BJ (cell line): ENCODE results near the gene CSNK1D. TPM values are rescaled to one million over a fixed set of nuclear protein-coding genes. Genes with fewer than 3 reads are reported as not detected.
A peak's percentile ranks its signal among the peaks of the same experiment; 100 is the strongest.

Source experiments
- CTCF ChIA-PET: fragments of 350-600 bp; formaldehyde crosslinking; extraction: SDS; loops from one replicate; lab custom pipeline; 2021; ENCODE audit warnings: antibody characterized with exemption, inconsistent platforms; lab: Yijun Ruan, JAX
- POLR2A ChIA-PET: fragments of 300-600 bp; sonication (Branson Sonifier 250); formaldehyde crosslinking; extraction: SDS; loops from one replicate; lab custom pipeline; 2021; ENCODE audit warnings: antibody characterized with exemption; lab: Charles Lee
- DNase-seq: peaks from one replicate; pipeline ENCODE4 v3.0.0-alpha.2; 2011; ENCODE audit warnings: low read depth
- H3K27me3 ChIP-seq: 2 replicates; pipeline ENCODE4 v1.6.0; 2011; ENCODE audit warnings: low read length; ENCODE audit not compliant: control insufficient read depth, insufficient read depth
- H3K36me3 ChIP-seq: 2 replicates; pipeline ENCODE4 v1.5.1; 2011; ENCODE audit warnings: low read length; ENCODE audit not compliant: control insufficient read depth, insufficient read depth
- H3K4me3 ChIP-seq: 2 replicates; pipeline ENCODE4 v1.5.1; 2011; ENCODE audit warnings: low read depth, mild to moderate bottlenecking, control low read depth, low read length
- CTCF ChIP-seq: IDR thresholded peaks from 2 replicates; pipeline ENCODE4 v1.5.1; 2011; ENCODE audit warnings: low read depth, mild to moderate bottlenecking, control low read depth, inconsistent platforms, low read length, moderate library complexity; ENCODE audit not compliant: insufficient read depth
- polyA minus RNA-seq: library from RNA; depleted of rRNA, polyadenylated mRNA; stranded (reverse); fragments of >200 nt; gene quantifications from 2 replicates; pipeline ENCODE4 v1.2.3, GENCODE V29; 2011; rRNA and poly(A)+ RNA removed
- polyA plus RNA-seq: library from polyadenylated mRNA; depleted of rRNA; stranded (reverse); fragments of >200 nt; gene quantifications from 2 replicates; pipeline ENCODE4 v1.2.3, GENCODE V29; 2011; rRNA removed

CSNK1D gene
- 57.6 and 118 TPM in 2 replicates for polyA plus RNA-seq
- polyA minus RNA-seq: 68.4 and 76.6 TPM in 2 replicates

GRCh38 chr17:82273327-82274133 lies at the start of gene CSNK1D:
Gene CSNK1D (minus strand): TSS chr17:82273700. CDS start chr17:82273381, 319 bp downstream.
- ChIA-PET CTCF (interaction anchor here (1.0 to 1.1 kb wide), 2 partner anchors 11 to 17 kb away, joined by 3 to 4 read pairs; no protein-coding TSS in a partner anchor), POLR2A (interaction anchor here (0.8 kb wide), 1 partner anchor 25 kb away, joined by 3 read pairs; no protein-coding TSS in a partner anchor)
- Histone ChIP-seq H3K27me3 (no peaks in the 10 kb centered on the region), H3K36me3 (peaks cover 10% of the 10 kb centered on the region), H3K4me3 (peak within 1 kb of the TSS; percentile 97)
- no peak for DNase-seq
- TF ChIP-seq CTCF: no peak

GRCh38 chr17:82322526-82323453 lies 49.3 kb upstream of the CSNK1D start:
- DNase-seq: no peak
- POLR2A ChIA-PET: no interaction called here
- CTCF ChIA-PET: interaction anchor here (0.6 to 2.5 kb wide), 7 partner anchors 8 to 387 kb away, joined by 3 to 10 read pairs (median 6); no protein-coding TSS in a partner anchor
- TF ChIP-seq CTCF: no peak
- Histone ChIP-seq H3K36me3 (no peaks in the 10 kb centered on the region), H3K4me3 (no peak overlapping the region), H3K27me3 (no peaks in the 10 kb centered on the region)

GRCh38 chr17:82321947-82322466 lies 48.5 kb upstream of the CSNK1D start:
- H3K27me3 ChIP-seq: no peaks in the 10 kb centered on the region
- H3K36me3 ChIP-seq: no peaks in the 10 kb centered on the region
- H3K4me3 ChIP-seq: no peak overlapping the region
- no peak for DNase-seq
- TF ChIP-seq CTCF: no peak
- POLR2A ChIA-PET: no interaction called here
- CTCF ChIA-PET: interaction anchor here (0.6 to 2.4 kb wide), 8 partner anchors 9 to 292 kb away, joined by 3 to 10 read pairs (median 4); no protein-coding TSS in a partner anchor

- peaks cover 6% of the 10 kb centered on the region for H3K27me3 ChIP-seq
- DNase-seq: no peak
- no peak overlapping the region for H3K4me3 ChIP-seq
- CTCF ChIA-PET: interaction anchor here (0.6 to 2.4 kb wide), 12 partner anchors 9 to 291 kb away, joined by 3 to 10 read pairs (median 3); no protein-coding TSS in a partner anchor
- POLR2A ChIA-PET: no interaction called here
- TF ChIP-seq CTCF: peak; percentile 60
- no peaks in the 10 kb centered on the region for H3K36me3 ChIP-seq
Observed at GRCh38 chr17:82320956-82321927, 47.7 kb upstream of the CSNK1D start.
